Globus pallidus (tissue), 1 donor: Measurements from ENCODE around the gene BMPR1A.

Source experiments
- DNase-seq: peaks from one replicate; pipeline ENCODE4 v3.0.0-alpha.2; 2015; ENCODE audit warnings: low spot score

The BMPR1A gene

DNA sequence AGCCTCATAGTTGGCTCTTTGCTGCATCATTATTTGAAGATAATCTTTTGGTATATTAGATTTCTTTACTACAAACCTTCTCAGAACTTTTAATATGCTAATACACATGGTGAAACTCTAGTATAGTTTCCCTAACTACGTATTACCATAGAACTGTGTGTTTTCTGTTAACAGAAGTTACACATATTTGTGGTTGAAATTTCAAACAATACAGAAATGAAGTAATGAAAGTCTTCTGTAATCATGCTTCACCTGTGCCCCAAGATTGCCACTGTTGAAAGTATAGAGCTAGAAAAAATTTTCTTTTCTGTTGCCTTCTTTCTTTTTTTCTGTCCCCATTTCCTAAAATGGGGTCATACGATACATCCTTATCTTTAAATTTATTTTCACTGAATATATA lies 9.1 kb downstream of the BMPR1A start:
- DNase-seq = no peak

DNA sequence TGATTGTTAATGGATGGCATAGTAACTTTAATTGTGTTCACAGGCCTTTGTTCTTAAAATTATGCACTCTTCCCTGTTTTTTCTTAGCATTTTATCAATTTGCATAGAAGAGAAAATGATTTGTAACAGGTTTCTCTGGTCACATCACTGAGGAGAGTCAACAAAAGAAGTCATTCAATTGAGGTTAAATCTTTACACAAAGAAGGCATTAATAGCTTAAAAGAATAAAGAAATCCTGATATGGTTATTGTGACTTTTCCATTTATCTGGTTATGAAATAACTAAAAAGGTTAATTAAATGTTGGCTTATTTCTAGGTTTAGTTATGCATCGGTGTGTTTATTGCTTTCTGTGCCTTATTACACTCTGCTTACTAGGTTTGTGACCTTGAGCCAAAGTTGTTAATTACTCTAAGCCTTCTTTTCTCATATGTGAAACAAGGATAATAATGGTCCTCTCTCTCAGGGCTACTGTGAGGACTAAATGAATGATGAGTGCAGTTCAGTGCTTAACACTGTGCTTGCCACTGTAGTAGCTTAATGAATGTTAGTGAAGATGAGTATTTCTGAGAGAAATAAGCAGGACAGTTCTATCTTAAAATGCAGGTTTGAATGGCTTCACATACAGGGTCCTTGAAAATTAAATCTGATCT lies 12.1 kb downstream of the BMPR1A start:
- DNase-seq = no peak

DNA sequence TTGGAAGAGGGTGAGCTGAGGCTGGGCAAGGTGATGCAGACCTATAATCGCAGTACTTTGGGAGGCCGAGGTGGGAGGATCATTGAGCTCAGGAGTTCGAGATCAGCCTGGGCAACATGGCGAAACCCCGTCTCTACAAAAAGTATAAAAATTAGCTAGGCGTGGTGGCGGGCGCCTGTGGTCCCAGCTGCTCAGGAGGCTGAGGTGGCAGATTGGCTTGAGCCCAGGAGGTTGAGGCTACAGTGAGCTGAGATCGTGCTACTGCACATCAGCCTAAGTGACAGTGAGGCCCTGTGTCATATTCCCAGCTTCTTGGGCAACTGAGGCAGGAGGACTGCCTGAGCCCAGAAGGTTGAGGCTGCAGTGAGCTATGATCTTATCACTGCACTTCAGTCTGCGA lies 13.6 kb downstream of the BMPR1A start:
- no peak for DNase-seq

DNA sequence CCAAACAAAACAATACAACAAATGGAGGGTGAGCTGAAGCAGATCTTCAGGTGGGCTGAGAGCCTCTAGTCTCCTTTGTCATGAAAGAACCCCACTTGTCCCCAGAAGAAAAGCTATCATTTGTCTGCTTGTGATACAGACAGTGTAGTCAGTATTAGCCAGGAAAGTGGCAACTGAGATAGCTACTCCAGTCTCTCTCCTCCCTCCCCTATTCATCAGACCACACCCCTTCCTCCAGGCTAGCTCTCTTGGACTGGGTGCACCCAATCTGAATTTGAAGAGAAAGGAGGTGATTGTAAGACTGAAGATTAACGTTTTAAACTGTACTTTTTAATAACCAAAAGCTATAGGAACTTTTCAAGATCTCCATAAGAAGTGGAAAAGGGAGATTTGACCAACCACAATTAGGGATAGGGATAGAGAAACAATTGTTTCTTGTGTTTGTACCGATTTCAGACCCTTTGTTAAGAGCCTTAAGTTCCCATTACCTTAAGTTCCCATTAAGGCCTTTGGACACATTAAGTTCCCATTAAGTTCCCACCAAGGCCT lies 14.1 kb downstream of the BMPR1A start:
- DNase-seq = no peak

DNA sequence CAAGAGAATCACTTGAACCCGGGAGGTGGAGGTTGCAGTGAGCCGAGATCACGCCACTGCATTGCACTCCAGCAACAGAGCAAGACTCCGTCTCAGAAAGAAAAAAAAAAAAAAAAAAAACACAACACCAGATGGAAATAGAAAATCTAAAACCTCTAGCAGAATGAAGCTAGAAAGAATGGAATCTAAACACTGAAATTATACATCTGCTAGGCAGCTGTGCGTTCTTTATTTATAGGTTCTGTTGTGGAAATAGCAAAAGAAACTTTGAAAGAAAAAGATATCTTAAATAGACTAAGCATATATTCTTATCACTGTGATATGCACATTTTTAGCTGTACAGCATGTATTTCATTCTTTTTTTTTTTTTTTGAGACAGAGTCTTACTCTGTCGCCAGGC lies 17.1 kb downstream of the BMPR1A start:
- DNase-seq = no peak

DNA sequence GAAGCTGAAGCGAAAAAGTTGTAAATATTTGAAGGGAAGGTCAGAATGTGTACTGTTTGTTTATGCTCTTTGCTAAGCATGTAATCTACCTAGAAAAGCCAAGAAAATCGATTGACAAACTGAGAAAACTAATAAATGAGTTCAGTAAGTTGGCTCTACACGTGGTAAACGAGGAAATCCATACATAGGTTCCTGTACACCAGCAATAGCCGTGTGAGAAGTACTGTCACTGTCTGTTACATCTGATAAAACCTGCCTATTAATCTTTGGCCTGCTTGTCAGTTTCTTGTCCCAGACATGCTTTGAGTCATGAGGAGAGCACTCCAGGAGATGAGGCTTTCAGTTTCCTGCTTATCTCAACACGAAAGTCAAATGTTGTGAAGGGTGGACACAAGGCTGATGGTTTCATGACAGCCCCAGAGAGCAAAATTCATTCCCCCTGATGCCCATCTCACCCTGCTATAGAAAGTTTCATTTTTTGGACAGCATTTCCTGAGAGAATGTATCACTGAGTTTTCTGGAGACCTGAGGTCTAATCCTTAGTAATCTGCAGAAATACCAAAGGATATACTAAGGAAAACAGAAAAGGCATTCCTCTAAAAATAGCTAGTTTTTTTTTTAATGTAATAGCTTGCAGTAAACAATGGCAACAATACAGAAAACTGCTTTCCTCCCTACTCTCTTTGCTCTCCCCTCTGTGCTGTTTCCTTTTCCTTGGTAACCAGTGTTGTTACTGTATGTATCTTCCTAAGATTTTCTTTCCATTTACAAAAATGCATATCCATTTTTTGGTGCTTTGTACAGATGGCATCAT lies 18.8 kb downstream of the BMPR1A start:
- DNase-seq = no peak

DNA sequence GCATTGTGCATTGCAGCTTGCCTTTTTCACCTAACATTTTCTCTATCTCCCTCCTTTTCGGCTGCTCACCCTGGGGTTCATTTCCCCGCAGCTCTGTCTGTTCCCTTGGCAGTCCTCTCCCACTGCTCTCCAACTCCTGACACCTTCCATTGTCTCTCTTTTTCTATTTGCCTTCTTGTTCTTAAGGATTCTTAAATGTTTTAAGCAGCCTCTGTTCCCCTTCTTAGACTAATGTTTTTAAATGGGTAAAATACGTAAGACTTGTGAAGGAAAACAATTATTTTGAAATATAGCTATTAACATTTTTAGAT lies 19.4 kb downstream of the BMPR1A start:
- no peak for DNase-seq

DNA sequence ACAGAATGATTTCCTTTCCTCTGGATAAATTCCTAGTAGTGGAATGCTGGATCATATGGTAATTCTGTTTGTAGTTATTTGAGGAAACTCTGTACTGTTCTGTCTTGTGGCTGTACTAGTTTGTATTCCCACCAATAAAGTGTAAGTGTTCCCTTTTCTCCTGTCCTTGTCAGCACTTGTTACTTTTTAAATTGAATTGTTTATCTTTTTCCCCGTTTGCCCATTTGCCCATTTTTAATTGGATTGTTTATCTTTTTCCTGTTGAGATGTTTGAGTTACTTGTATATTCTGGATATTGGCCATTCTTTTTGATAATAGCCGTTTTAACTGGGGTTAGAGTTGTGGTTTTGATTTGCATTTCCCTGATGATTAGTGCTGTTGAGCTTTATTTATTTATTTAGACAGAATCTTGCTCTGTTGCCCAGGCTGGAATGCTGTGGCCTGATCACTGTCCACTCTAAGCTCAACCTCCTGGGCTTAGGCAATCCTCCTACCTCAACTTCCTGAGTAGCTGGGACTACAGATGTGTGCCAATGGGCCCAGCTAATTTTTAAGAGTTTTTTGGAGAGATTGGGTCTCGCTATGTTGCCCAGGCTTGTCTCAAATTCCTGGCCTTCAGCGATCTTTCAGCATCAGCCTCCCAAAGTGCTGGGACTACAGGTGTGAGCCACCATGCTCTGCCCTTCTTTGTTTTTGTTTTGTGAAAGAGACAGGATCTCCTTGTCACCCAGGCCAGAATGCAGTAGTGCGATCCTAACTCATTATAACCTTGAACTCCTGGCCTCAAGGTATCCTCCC lies 23.0 kb downstream of the BMPR1A start:
- no peak for DNase-seq

DNA sequence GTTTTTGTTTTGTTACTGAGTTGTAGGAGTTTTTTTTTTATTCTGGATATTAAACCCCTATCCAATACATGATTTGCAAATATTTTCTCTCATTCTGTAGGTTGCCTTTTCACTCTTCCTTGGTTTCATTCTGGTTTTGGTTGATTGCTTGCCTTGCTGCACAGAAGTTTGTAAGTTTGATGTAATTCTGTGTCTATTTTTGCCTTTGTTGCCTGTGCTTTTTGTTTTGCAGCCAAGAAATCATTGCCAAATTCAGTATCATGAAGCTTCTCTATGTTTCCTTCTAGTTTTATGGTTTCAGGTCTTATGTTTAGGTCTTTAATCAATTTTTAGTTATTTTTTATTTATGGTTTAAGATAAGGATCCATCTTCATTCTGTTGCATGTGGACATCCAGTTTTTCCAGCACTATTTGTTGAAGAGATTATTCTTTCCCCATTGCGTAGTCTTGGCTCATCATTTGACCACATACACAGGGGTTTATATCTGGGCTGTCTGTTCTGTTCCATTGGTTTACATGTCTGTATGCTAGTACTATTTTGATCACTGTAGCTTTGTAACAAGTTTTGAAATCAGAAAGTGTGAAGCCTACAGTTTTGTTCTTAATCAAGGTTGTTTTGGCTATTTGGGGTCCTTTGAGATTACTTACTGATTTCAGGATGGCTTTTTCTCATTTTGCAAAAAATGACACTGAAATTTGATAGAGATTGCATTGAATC lies 26.4 kb downstream of the BMPR1A start:
- no peak for DNase-seq

DNA sequence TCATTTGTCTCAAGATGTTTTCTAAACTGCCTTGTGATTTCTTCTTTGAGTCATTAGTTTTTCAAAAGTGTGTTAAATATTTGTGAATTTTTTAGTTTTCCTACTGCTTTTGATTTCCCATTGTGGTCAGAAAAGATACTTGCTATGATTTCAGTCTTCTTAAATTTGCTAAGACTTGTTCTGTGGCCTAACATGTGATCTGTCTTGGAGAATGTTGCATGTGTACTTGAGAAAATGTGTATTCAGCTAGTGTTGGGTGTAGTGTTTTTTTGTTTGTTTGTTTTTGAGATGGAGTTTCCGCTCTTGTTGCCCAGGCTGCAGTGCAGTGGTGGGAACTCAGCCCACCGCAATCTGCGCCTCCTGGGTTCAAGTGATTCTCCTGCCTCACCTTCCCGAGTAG lies 28.6 kb downstream of the BMPR1A start:
- DNase-seq = no peak

DNA sequence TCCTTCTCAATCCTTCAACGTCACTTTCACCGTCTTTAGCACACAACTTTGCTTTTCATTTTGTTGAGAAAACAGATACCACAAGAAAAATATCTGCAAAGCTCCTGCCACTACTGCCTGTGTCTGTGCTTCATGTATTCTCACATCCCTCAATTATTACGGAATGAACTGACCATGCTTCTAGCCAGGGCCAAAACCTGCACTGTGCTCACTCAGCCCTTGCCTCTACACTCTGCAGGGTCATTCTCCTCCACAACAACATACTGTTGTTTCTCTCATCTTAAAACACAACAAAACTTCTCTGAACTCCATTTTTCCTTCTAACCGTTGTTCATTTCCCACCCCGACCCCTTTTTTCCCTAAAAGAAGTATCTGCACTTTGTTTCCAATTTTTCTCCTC lies 29.5 kb downstream of the BMPR1A start:
- no peak for DNase-seq

DNA sequence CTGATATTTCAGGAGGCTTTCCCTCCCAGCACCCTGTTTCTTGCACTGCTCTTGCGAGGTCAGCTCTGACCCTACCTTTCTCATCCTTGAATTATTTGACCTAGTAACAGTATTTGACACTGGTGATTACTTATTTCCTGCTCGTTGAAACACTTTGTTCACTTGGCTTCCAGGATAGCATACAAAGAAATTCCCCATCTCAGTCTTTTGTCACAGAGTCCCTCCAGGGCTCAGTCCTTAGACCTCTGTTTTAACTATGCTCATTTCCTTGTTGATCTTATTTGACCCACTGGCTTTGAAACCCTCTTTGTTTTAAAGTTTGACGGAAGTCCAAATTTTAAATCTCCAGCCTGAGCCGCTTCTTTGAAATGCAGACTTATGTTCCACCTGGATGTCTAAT lies 29.9 kb downstream of the BMPR1A start:
- no peak for DNase-seq

DNA sequence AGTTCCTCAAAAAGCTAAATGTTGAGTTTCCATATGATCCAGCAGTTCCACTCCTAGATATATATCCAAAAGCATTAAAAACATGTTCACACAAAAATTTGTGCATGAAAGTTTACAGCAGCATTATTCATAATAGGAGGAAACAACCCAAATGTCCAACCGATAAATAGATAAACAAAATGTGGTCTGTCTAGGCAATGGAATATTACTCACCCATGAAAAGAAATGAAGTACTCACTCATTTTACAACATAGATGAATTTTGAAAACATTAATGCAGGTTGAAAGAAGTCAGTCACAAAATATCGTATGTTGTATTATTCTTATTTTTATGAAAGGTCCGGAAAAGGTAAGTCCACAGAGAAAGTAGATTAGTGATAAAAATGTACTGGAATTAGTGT lies 34.0 kb downstream of the BMPR1A start:
- DNase-seq = no peak

DNA sequence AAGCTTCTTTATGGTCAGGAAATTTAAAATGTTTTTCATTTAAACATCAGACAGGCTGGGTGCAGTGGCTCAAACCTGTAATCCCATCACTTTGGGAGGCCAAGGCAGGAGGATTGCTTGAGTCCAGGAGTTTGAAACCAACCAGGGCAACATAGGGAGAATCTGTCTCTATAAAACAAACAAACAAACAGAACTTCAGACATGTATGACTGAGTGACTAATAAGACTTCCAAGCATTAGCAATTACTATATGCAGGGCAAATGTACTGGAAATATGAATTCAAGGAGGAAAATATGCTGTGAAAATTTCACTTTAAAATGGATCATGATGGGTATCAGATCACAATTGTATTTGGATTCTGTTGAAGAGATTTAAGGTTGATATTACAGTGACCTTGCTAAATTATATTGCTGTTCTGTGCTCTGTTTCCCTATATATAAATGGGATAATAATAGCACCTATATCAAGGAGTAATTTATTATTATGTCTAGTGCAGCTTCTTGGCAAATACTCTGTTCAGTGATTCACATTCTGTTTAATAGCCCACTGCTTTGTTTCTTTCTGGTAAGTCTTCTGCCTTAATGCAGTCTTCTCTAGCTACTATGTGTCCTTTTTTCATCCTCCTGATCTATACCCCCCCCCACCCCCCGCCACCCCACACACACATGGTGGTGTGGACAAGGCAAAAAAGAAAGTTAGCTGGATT lies 36.2 kb downstream of the BMPR1A start:
- no peak for DNase-seq

DNA sequence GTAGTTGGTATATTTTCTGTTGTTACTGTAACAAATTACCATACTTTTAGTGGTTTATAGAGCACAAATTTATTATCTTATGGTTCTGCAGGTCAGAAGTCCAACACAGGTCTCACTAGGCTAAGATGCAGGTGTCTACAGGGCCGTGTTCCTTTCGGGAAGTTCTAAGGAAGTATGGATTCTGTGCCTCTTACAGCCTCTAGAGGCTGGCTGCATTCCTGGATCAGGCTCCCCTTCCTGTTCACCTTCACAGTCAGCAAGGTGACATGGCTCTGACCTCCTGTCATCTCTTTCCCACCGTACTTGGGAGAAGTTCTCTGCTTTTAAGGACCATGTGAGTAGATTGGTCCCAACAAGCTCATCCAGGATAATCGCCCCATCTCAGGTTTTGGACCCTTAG lies 37.3 kb downstream of the BMPR1A start:
- no peak for DNase-seq

DNA sequence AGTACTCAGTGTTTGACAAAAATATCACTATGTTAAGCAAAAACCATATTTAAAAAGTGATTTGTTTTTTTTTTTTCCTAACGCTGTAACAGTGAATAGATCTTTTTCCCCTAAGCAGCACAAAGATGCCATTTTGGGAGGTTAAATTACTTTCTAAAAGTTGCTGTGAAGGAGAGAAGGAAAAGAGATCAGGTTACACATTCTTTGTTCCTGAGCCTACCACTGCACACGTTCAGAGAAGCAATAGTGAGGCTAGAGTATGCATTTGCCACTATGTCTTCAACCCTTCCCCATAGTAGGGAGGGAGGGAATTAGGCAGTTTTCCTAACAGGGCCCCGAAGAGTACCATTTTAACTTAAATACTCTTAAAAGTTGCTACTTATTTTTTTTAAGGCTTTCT lies 38.9 kb downstream of the BMPR1A start:
- no peak for DNase-seq

DNA sequence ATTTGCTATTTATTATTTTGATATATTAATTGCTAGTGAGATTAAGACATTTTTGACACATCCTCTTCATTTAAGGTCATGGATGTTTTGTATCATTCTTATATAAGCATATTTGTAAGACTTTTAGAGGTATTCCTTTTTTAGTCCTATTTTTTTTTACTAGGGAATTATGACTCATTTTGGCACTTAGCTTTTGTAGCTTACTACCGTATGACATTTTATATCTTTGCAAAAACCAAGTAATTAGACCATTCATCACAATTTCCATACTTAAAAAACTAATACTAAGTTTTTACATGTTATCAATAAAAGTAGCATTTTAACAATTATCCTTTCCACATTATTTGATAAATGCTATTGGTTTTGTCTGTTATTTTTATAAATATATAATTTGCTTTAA lies 41.6 kb downstream of the BMPR1A start:
- no peak for DNase-seq

DNA sequence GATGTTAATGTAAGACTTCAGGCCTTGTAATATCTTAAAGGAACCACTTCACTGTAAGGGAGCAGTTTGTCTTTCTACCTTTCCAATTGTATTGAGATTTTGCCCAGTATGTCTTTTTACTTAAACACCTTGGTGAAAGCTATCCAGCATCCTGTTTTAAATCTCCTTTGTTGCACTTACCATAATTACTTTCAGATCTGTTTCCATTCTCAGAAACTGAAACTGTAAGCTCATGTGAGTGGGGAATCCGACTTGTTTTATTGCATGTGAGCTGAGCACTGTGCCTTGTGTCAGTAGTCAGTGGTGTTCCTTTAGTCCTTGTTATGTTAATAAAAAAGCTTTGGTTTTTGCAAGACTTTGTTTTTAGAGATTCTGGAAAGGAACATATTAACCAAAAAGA lies 42.2 kb downstream of the BMPR1A start:
- no peak for DNase-seq

DNA sequence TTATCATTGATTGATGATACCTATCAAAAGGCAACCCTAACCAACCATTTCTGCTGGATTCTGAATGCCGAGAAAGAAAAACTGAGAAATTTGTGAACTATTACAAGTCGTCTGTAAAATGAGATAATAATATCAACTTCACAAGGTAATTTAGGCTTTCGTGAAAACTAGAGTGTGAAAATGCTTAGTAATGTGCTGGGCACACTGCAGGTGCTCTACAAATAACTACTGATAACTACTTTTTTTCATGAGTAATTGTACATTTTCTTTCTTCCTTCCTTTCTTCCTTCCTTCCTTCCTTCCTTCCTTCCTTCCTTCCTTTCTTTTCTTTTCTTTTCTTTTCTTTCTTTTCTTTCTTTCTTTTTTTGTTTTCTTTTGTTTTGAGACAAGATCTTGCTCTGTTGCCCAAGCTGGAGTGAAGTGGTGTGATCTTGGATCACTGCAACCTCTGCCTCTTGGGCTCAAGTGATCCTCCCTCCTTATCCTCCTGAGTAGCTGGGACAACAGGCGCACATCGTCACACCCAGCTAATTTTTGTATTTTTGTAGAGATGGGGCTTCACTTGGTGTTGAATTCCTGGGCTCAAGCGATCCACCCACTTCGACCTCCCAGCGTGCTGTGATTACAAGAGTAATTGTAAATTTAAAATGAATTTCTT lies 42.9 kb downstream of the BMPR1A start:
- DNase-seq = no peak

DNA sequence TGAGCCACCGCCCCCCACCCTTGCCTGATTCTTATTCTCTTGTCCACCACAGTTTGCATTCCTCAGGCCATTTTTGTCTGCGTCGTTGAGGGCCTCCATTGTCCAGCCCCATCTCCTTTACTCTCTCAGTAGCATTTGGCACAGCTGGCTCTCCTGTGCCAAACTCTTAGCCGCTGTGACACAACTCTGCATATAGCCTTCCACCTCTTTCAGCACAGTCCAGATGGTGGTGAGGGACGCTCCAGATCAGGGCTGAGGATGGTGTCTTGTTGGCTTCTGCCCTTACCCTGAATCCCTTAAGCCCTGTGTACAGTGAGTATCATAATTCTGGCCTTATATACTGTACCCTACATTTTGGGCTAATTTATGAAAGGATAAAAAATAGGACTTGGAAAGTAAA lies 45.6 kb downstream of the BMPR1A start:
- DNase-seq = no peak

DNA sequence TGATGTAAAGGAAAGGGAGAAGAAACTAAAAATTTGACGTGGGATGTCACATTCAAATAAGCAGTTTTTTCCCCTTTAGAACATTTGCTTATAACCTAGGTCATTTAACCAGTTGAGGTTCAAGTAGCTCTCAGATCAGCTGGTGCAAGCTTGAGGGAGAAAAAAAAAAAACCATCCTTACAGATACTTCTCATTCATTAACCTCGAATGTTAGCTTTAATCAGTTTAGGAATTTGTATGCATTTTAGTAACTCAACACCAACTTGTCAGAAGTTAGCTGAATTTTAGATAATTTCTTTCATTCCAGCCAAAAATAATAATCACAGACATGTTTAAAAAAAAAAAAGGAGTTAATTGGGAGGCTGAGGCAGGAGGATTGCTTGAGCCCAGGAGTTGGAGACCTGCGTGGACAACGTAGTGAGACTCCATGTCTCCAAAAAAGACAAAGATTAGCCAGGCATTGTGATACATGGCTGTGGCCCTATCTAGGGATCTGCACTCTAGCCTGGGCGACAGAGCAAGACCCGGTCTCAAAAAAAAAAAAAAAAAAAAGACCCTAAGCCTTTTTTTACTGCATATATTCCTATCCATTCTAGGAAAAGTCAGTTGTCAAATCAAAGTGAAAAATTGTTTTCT lies 46.2 kb downstream of the BMPR1A start:
- no peak for DNase-seq
